ENCODE measurements around the gene DNAH3. TPM values are rescaled to one million over a fixed set of nuclear protein-coding genes. Genes with fewer than 3 reads are reported as not detected.

The DNAH3 gene
- total and polyA plus RNA-seq, 2 of the 8 experiments (the other 6 are each of a cell fraction or from before 2014, with no cell fraction given) = 0.57 to 0.71 TPM

- no peak for TF ChIP-seq CHD2 (IDR thresholded peaks at IDR 0.05; ENCODE audit: low read length)
- TF ChIP-seq MAFK (IDR thresholded peaks at IDR 0.05; ENCODE audit: low read depth, low read length) = no peak
- no peak for TF ChIP-seq SRF (IDR thresholded peaks at IDR 0.05; ENCODE audit: low read depth, low read length)
- TF ChIP-seq SP2 (IDR thresholded peaks at IDR 0.05; ENCODE audit: low read length) = no peak
- no peak for TF ChIP-seq KDM5A (IDR thresholded peaks at IDR 0.05; ENCODE audit: low read length)
- TF ChIP-seq RAD21 (IDR thresholded peaks at IDR 0.05 in 1 of 2, conservative IDR thresholded peaks at IDR 0.05 in 1 of 2; ENCODE audit: low read depth in 2 of 2, low read length in 2 of 2) = no peak
Measured at GRCh38 chr16:20997147-20997546, 153.5 kb downstream of the DNAH3 start (continued).

Measured in H1 (cell line).